Heart right ventricle (tissue), 16 donors: ENCODE results near the gene COPS9. TPM values are rescaled to one million over a fixed set of nuclear protein-coding genes. Genes with fewer than 3 reads are reported as not detected.

ENCODE experiments used
- ATAC-seq, 8 donors: fragments of 200-7000 bp; cut with Tn5 transposase; one replicate each; pipeline ENCODE4 v1.9.1; 2020; ENCODE audit warnings: mild to moderate bottlenecking in 8 of 8, moderate library complexity in 8 of 8, moderate number of reproducible peaks in 1 of 8
- DNase-seq, 2 donors: peaks; one replicate each; pipeline ENCODE4 v3.0.0-alpha.2; 2020
- H3K27ac ChIP-seq, 10 donors: fragments of 200-600 bp; sonication (generic) in 2 of 10; one replicate each; pipeline versions ENCODE4 v1.5.0 to v1.8.0; 2020 to 2022; ENCODE audit warnings: mild to moderate bottlenecking in 3 of 10
- H3K27me3 ChIP-seq, 7 donors: fragments of 200-600 bp; one replicate each; pipeline ENCODE4 v1.8.0; 2021 to 2022; ENCODE audit warnings: mild to moderate bottlenecking in 2 of 7
- H3K36me3 ChIP-seq, 9 donors: fragments of 200-600 bp; sonication (generic) in 1 of 9; one replicate each; pipeline versions ENCODE4 v1.5.0 to v1.8.0; 2020 to 2022; ENCODE audit warnings: mild to moderate bottlenecking in 2 of 9
- H3K4me1 ChIP-seq, 9 donors: fragments of 200-600 bp; sonication (generic) in 1 of 9; one replicate each; pipeline versions ENCODE4 v1.5.0 to v1.8.0; 2020 to 2022; ENCODE audit warnings: mild to moderate bottlenecking in 4 of 9
- H3K4me3 ChIP-seq, 10 donors: fragments of 200-600 bp; sonication (generic) in 2 of 10; one replicate each; pipeline versions ENCODE4 v1.5.0 to v1.8.0; 2020 to 2022; ENCODE audit warnings: mild to moderate bottlenecking in 7 of 10, moderate library complexity in 2 of 10
- H3K9me3 ChIP-seq, 11 donors: fragments of 200-600 bp in 10 of 11; sonication (generic) in 2 of 11; one replicate each; pipeline versions ENCODE4 v1.5.0 to v1.8.0; 2013 to 2022; ENCODE audit warnings: mild to moderate bottlenecking in 2 of 11, control low read depth in 1 of 11, moderate library complexity in 1 of 11
- CTCF ChIP-seq, 9 donors: fragments of 200-600 bp; sonication (generic) in 2 of 9; IDR thresholded peaks; one replicate each; pipeline versions ENCODE4 v1.5.0 to v1.8.0; 2021 to 2022; ENCODE audit warnings: antibody characterized with exemption in 9 of 9, mild to moderate bottlenecking in 5 of 9, moderate library complexity in 1 of 9
- WGBS, 2 donors: extraction: QIAGEN DNeasy Blood & Tissue Kit; methylation state at CpG; one replicate each; pipeline ENCODE4 v1.1.7; 2013; ENCODE audit warnings: inconsistent platforms in 1 of 2; 5-methylcytosine and 5-hydroxymethylcytosine counted together
- intact Hi-C, 10 donors: fragments of 100-400 bp; cut with DNase I; formaldehyde crosslinking; loops; one replicate each; pipeline versions ENCODE4 v1.11.1 to v1.14.2; 2022
- polyA plus RNA-seq, 2 donors: library from polyadenylated mRNA; stranded (reverse); fragments of 200-250 nt; gene quantifications; one replicate each; pipeline ENCODE4 v1.2.3, GENCODE V29; 2013
- total RNA-seq, 10 donors: library from RNA; stranded (reverse); fragmentation: NEBNext Ultra II Directional in 3 of 10; extraction: Animal tissue kit (Norgen Biotek cat#: 25700) in 3 of 10; gene quantifications; one replicate each; pipeline versions ENCODE4 v1.2.1 to v1.2.4, GENCODE V29; 2021 to 2023
- donor health status: Arrhythmogenic right ventricular cardiomyopathy.
- donor health status: ischemic (EF 13 %, LVEDD 7.1; RV severe dilation, severe dysfunction).
- donor health status: healthy with polysubstance abuse.
- donor health status: DM: no; HTN: yes; CAD: no.
- donor health status: DM: no; HTN: no; CAD: no.
- donor health status: ischemic (EF 25% LVEDD 6.9; RV normal size, moderate dysfunction).
- donor health status: ischemic (EF 25% LVEDD 5.7; RV mildly dilated, moderate dysfunction).
- donor health status: healthy.
- donor health status: DM: yes; HTN: yes; CAD: no.
- donor health status: Ischemic cardiomyopathy.
- donor health status: ischemic (EF 35%, LVEDD 5.7; RV mildly dilated, moderate dysfunction).
- donor health status: nonischemic (EF 11% LVEDD 7.7; RV severe dilation, severe dysfunction).
- donor health status: DM: yes; HTN: yes; CAD: no.
- donor health status: PGD.
- donor health status: ischemic (EF 29% LVEDD 5.4; RV normal size, mild dysfunction).
- donor health status: nonischemic (EF 23%, LVEDD 6.1; RV moderate dilation, normal function).

Gene COPS9
- total and polyA plus RNA-seq, 12 donors, result 135 to 495 (median 169) TPM

- H3K27ac ChIP-seq, result no peak overlapping the region
- H3K4me3 ChIP-seq, result no peak overlapping the region
- H3K9me3 ChIP-seq, result no peaks in the 10 kb centered on the region
- intact Hi-C loops, result loop anchor here in 6 of 10 donors (10.0 kb wide), 2 partner anchors 1103 to 1113 kb away; no protein-coding TSS in a partner anchor
- no peaks in the 10 kb centered on the region for H3K36me3 ChIP-seq
- DNase-seq, result no peak
- H3K4me1 ChIP-seq, result peaks cover 0 to 15% (median 0%) of the 10 kb centered on the region in 9 donors
- TF ChIP-seq CTCF (IDR thresholded peaks at IDR 0.05), result no peak
- WGBS, 2 donors, result 87 to 89% methylated on average over 5 of the region's 5 CpGs
- H3K27me3 ChIP-seq, result peaks cover 0 to 65% (median 27%) of the 10 kb centered on the region in 7 donors
- no peak for ATAC-seq
Measured at GRCh38 chr2:240147382-240147781, 11.3 kb upstream of the COPS9 start.

GRCh38 chr2:240146627-240147278 is 10.6 kb upstream of the COPS9 start:
- ATAC-seq, result no peak

GRCh38 chr2:240146141-240146561 is 10.0 kb upstream of the COPS9 start:
- DNase-seq, result no peak
- peaks cover 0 to 65% (median 27%) of the 10 kb centered on the region in 7 donors for H3K27me3 ChIP-seq
- intact Hi-C loops, result loop anchor here in 6 of 10 donors (10.0 kb wide), 2 partner anchors 1101 to 1111 kb away; no protein-coding TSS in a partner anchor

More at GRCh38 chr2:240146627-240147278, 10.6 kb upstream of the COPS9 start:
- intact Hi-C loops, result loop anchor here in 6 of 10 donors (10.0 kb wide), 2 partner anchors 1102 to 1112 kb away; no protein-coding TSS in a partner anchor
- Histone ChIP-seq H3K27me3 (peaks cover 0 to 69% (median 27%) of the 10 kb centered on the region in 7 donors), H3K4me1 (peaks cover 0 to 10% (median 0%) of the 10 kb centered on the region in 9 donors), H3K36me3 (no peaks in the 10 kb centered on the region), H3K27ac (no peak overlapping the region), H3K4me3 (no peak overlapping the region), H3K9me3 (no peaks in the 10 kb centered on the region)
- WGBS, 2 donors, result 69 to 75% methylated on average over 12 of the region's 12 CpGs
- DNase-seq, result no peak
- TF ChIP-seq CTCF (IDR thresholded peaks at IDR 0.05), result no peak

DNA sequence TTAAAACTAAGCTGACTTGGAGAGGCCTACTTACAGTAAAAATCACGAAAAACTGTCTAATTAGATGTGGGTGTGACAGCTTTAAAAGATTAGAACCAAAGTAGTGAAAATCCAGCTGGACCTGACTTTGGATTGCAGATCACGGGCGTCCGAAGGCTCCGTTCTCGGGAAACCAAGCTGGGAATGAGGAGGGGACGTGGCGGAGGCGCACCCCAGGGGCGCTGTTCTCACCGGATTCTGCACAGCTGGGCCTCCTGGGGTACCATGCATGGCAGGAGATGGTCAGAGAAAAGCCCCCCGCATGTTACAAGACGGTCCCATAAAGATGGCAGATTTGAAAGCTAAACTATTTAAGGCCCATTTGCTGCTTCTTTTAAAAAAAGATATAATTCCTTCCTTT is 9.4 kb upstream of the COPS9 start:
- 57 to 72% methylated on average over 13 of the region's 13 CpGs for WGBS, 2 donors
- H3K4me3 ChIP-seq, result no peak overlapping the region
- H3K4me1 ChIP-seq, result peaks cover 0 to 7% (median 0%) of the 10 kb centered on the region in 9 donors
- TF ChIP-seq CTCF (IDR thresholded peaks at IDR 0.05), result no peak
- DNase-seq (no peak), ATAC-seq (no peak)
- peaks cover 0 to 58% (median 28%) of the 10 kb centered on the region in 7 donors for H3K27me3 ChIP-seq
- intact Hi-C loops, result loop anchor here in 6 of 10 donors (2.0 to 10.0 kb wide), 3 partner anchors 79 to 1111 kb away; no protein-coding TSS in a partner anchor
- H3K27ac ChIP-seq, result no peak overlapping the region
- H3K9me3 ChIP-seq, result no peaks in the 10 kb centered on the region
- H3K36me3 ChIP-seq, result no peaks in the 10 kb centered on the region

More at GRCh38 chr2:240146141-240146561, 10.0 kb upstream of the COPS9 start:
- no peak for TF ChIP-seq CTCF (IDR thresholded peaks at IDR 0.05)
- WGBS, 2 donors, result 31 to 37% methylated on average over 10 of the region's 10 CpGs
- ATAC-seq, result no peak
- H3K36me3 ChIP-seq, result no peaks in the 10 kb centered on the region
- H3K4me1 ChIP-seq, result peaks cover 0 to 7% (median 0%) of the 10 kb centered on the region in 9 donors
- H3K4me3 ChIP-seq, result no peak overlapping the region
- H3K27ac ChIP-seq, result no peak overlapping the region
- no peaks in the 10 kb centered on the region for H3K9me3 ChIP-seq
